Measurements from ENCODE around the gene RBM22. TPM values are rescaled to one million over a fixed set of nuclear protein-coding genes. Genes with fewer than 3 reads are reported as not detected.

RBM22 gene
- total and polyA plus RNA-seq, 2 of the 8 experiments (the other 6 are each of a cell fraction or from before 2014, with no cell fraction given) = 20.8 to 33.9 TPM

DNA sequence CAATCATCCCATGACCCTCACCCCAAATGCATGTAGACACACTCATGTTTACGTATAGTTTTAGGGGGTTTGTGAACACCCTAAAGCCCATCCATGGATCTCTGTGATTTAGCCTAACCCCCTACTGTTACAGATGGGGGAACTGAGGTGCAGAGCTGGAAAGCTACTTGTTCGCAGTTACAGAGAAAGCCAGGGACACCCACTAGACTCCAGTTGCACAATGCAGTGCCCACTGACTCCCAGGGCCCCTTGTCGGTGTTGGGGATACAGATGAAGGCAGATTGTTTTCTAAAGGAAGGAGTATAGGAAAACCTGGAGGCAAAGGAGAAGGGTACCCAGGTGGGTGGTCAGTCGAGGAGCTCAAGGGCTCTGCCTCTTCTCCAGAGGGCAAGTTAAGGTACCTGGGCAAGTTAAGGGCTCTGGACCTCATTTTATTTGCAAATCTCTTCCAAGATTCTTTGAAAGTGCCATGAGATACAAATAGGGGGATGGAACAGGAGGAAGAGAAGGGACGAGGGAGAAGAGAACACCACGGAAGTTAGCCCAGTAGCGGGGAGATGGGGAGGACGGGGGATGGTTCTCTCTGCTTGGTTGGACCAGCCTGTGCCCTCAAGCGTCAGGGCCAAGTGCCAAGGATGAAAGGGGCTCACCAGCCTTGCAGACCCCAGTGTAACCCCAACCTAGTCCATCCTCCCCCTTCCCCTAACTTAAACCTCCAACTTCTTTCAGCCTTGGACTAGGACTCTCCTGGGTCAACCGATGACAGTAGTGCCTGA is 38.9 kb downstream of the RBM22 start (continued):
- no peak for TF ChIP-seq HDAC2 (IDR thresholded peaks at IDR 0.05; ENCODE audit: borderline replicate concordance in 1 of 2, low read depth in 2 of 2, low read length in 2 of 2)
- TF ChIP-seq KDM5A (IDR thresholded peaks at IDR 0.05; ENCODE audit: low read length) = no peak
- no peak for TF ChIP-seq CEBPB (IDR thresholded peaks at IDR 0.05; ENCODE audit: low read depth, low read length)
- TF ChIP-seq NANOG (IDR thresholded peaks at IDR 0.05; ENCODE audit: insufficient read depth, low read depth, low read length, poor library complexity, severe bottlenecking) = no peak

Measured in H1 (cell line).